Measurements from ENCODE around the gene PPP6R2.

DNA sequence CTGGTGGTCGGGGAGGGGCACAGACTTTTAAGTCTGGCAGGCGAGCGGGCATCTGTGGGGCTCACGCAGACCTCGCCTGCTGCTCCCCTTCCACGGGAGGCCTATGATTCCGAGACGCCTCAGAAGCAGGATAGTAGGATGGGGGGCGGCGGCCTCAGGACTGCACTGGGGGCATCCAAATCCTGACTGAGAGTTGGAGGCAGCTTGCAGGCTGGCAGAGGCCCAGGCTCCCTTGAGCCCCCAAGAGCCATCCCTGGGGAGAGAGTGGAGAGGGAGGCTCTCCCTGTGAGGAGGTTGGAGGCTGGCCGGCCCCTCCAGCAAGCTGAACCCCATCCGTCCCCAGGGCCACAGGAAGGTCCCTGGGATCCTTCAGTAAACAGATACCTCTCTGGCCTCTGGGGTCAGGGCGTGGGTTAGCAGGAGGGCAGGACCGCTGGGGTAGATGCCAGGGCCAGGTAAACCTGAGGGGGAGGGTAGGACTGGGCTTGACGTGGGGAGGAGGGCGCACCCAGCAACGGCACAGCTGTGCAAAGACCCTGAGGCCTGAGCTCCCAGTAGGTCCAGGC, 98.4 kb downstream of the PPP6R2 start:
- TF ChIP-seq CTCF (IDR thresholded peaks at IDR 0.05) (no peak), POLR2A (IDR thresholded peaks at IDR 0.05) (no peak)
